Raji (cell line): Measurements from ENCODE around the gene RPIA.

Source experiments
- POLR2A ChIP-seq: IDR thresholded peaks from 2 replicates; pipeline ENCODE4 v1.6.1; 2011; ENCODE audit warnings: low read depth, low read length, control low read depth; ENCODE audit not compliant: insufficient read depth

RPIA gene

GRCh38 chr2:88673363-88673762 lies 18.1 kb upstream of the RPIA start:
- TF ChIP-seq POLR2A = no peak

- no peak for TF ChIP-seq POLR2A
Observed at GRCh38 chr2:88680266-88680902, 11.1 kb upstream of the RPIA start.

DNA sequence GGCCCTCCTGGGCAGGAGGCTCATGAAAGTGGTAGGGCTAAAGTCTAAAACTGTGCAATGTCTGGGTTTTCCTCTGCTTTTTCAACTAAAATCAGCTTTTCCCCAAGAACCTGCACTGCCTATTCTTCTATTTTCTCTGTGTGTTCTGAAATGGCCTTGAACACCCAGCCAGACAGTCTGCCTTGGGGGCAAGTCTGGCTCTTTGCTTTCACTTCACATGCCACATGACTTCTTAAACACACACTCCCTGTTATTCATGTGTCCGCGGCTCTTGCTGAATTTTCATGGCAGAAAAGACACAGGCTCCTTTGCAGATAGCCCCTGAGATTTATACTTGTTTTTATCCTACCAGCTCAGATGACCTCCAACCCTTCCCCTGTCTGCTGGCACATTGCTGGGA lies 10.6 kb upstream of the RPIA start:
- no peak for TF ChIP-seq POLR2A

GRCh38 chr2:88683160-88684021 lies 8.1 kb upstream of the RPIA start:
- no peak for TF ChIP-seq POLR2A

GRCh38 chr2:88684519-88684918 lies 7.0 kb upstream of the RPIA start:
- no peak for TF ChIP-seq POLR2A

DNA sequence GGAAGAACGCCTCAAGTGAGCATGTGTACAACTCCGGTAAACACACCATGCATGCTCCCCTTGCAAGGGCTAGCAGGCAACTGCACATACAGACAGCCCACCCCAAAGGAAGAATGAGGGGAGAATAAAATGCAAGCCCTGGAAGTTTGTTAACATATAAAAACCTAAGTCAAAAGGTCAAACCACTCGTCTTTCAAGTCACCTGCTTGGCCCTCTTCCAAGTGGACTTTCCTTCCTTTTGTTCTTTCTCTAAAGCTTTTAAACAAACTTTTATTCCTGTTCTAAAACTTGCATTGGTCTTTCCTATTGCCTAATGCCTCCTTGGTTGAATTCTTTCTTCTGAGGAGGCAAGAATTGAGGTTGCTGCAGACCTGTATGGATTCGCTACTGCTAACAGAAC lies 5.2 kb upstream of the RPIA start:
- no peak for TF ChIP-seq POLR2A

DNA sequence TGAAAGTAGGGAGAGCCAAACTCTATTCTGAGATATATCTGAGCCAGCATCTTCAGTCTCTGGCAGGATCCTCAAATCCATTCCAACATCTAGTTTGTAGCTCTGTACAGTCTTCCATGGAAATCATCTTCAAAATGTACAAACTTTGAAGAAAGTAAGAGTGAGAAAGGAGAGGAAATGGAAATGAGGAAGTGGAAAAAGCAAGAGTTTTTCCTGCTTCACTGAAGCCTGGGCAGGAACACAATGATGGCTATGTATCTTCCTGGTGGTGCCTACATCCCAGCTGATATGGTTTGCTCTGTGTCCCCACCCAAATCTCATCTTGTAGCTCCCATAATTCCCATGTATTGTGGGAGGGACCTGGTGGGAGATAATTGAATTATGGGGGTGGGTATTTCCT lies 4.1 kb upstream of the RPIA start:
- no peak for TF ChIP-seq POLR2A

GRCh38 chr2:88690591-88691338 lies 708 bp upstream of the RPIA start:
- no peak for TF ChIP-seq POLR2A

DNA sequence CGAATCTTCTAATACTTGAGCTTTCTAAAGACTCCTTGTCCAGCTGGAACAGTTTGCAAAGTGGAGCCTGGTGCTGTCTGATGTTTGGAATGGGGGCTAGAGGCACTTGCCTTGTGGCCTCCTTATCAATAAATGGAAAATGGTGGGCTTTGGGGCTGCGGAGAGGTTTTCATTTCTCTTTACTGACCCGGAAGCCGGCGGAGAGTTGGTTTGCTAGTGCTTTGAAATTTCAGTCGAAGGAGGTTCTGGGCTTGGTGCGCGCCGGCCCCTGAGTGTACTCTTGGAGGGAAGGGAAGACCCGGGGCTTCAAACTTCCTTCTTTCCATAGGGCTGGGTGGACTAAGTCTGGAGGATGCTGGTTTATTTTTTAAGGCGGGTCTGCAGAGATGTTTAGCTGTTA lies 714 bp downstream of the RPIA start:
- TF ChIP-seq POLR2A = no peak

GRCh38 chr2:88693911-88694414 lies 2.5 kb downstream of the RPIA start:
- no peak for TF ChIP-seq POLR2A

DNA sequence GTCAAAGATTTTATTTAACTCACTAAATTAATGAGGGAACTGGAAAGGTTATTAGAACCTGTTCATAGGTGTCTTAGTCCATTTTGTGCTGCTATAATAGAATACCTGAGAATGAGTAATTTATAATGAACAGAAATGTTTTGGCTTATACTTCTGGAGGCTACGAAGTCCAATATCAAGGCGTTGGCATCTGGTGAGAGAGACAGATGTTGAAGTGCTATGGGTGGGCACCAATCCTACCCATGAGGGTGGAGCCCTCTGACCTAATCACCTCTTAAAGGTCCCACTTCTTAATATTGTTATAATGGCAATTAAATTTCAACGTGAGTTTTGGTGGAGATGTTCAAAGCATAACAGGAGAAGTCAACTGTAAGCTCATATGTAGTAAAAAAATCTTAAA lies 5.1 kb downstream of the RPIA start:
- TF ChIP-seq POLR2A = no peak

DNA sequence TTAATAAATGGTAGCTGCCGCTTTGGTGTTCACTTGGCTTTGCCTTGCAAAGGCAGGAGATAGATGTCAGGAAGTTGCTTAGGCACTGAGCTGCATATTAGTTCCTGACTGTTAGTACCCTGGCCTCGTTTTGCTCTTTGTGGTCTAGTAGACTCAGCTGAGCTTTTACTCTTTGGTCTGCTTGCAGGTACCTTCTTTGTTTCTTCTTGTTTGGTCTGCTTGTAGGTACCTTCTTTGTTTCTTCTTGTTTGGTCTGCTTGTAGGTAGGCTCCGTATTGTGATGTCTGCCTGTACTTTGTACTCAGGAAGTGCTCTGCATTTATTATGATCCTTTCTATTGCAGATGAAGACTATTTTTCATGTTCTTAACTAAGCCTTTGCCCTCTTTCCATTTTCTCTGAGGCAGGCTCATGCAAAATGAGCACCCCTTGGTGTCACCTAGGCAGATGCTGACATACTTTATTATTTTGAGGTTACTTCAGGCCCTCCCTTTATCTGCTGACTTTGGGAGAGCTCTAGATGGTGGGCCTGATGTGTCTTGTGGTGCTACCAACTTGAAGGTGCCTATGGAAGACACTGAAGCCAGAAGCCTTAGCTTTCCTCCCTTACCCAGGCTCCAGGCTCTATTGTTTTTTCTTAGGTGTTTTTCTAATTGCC lies 6.0 kb downstream of the RPIA start:
- no peak for TF ChIP-seq POLR2A

DNA sequence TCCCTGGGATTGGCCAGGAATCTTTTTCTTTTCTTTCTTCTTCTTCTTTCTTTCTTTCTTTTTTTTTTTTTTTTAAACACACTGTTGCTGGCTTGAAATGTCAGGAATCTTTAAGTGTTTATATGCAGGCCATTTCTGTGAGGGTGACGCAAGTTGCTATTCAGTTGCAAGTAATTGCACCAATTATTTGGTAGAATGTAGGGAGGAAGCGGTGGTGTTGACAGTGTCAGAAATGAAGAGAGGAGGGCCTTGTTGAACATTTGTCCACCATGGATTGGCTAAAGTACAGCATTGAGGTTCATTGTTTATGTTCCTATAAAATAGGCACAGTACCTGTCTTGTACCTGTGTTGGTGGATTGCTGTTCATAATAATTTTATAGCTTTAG lies 6.5 kb downstream of the RPIA start:
- no peak for TF ChIP-seq POLR2A

GRCh38 chr2:88698498-88699233 lies 7.2 kb downstream of the RPIA start:
- no peak for TF ChIP-seq POLR2A
